MM.1S (cell line): ENCODE measurements around the gene MPL.

Experiments used
- CTCF ChIP-seq: fragments of 300-600 bp; sonication (generic); IDR thresholded peaks from 2 replicates; pipeline ENCODE4 v1.5.1; 2016; ENCODE audit warnings: antibody characterized with exemption, low read length, mixed read lengths
- EZH2 ChIP-seq: fragments of 300-600 bp; sonication (generic); optimal IDR thresholded peaks from 2 replicates; pipeline ENCODE3; 2017; ENCODE audit warnings: low read depth, mild to moderate bottlenecking, antibody characterized with exemption, low read length, mixed read lengths

- TF ChIP-seq CTCF, result 0 out of 2 replicates have a peak, but pooled peaks have one; percentile 6
- TF ChIP-seq EZH2, result no peak
Measured at GRCh38 chr1:43316738-43317520, 20.7 kb upstream of the MPL start.
